ENCODE data around the gene FN3K. TPM values are rescaled to one million over a fixed set of nuclear protein-coding genes. Genes with fewer than 3 reads are reported as not detected.

The FN3K gene
- total RNA-seq, 2 experiments from 2014 or later: 1.0 to 1.8 TPM

DNA sequence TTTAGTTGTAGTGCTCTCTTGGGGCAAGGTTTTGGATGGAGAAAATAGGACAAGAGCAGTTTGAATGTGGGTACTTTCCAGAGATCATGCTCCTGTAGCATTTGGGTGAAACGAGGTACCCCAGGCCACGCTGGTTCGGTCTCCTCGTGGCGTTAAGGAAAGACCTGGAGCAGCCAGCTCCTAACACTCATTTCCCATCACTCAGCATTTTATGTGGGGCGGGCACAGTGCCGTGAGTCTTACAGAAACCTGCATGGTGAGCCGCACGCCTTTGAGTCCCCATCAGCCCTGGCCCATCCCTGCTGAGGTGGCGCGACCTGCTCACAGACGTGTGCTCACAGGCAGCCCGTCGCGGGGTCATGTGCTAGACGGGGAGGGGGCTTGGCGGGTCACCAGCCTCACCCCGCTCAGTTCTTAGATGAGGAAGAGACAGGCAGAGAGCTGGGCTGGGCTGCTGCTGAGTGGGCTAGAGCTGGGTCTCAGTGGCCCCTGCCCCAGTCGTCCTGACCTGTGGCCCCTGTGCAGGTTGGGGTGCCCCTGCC, 53.7 kb downstream of the FN3K start:
- POLR2A ChIA-PET: no interaction called here

DNA sequence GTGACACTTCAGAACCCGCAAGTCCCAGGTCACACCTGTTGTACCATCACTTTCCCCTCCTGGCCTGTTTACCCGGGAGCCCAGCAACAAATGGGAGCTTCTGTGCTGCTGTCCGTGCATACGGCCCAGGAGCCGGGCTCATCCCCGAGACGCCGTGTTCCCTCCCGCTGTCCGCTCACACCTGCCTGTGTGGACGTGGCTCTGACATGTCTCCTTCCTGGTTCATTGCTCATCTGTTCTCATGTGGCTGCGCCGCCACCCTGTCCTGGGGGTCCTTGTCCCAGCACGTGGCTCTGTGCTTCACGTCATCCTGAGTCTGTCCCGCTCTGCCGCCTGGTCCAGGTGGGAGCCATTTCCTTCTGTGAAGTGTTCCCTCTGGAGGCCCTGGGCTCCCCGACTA, 54.4 kb downstream of the FN3K start:
- CTCF ChIA-PET: no interaction called here

More for the DNA sequence above, 53.7 kb downstream of the FN3K start:
- CTCF ChIA-PET: no interaction called here

DNA sequence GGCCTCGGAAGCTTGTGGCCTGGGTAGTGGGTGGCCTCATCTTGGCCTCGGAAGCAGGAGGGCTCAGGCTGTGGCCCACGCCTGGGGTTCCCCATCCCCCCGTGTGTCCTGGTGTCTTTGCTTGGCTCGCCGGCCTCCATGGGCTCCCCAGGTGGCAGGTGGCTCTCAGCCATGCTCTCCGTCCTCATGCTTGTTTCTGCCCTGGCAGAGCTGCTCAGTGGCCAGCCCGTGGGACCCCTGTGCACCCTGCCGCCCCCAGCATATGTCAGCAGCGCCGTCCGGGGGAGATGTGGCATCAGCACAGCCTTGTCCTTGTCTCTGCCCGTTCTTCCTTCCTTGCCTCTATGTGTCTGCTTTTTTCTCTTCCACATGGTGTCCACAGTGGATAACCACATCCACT, 55.0 kb downstream of the FN3K start:
- CTCF ChIA-PET: no interaction called here

More for the DNA sequence above, 54.4 kb downstream of the FN3K start:
- POLR2A ChIA-PET: no interaction called here

DNA sequence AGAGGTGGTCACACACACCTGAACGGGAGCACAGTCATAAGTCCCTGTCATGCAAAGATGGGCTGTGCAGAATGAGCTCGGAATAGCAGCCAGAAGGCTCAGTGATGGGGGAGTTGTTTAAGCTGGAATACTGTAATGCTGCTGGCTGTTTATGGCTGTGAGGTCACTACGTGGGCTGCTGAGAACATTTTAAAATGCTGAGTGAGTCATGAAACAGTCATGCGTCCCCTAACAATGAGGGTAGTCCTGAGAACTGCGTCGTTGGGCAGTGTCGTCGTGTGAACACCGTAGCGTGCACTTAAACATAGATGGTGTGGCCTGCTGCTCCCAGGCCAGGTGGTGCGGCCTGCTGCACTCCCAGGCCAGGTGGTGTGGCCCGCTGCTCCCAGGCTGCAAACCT, 56.1 kb downstream of the FN3K start:
- POLR2A ChIA-PET: no interaction called here
- CTCF ChIA-PET: interaction anchor here (1.0 kb wide), 1 partner anchor 10 kb away, joined by 3 read pairs; no protein-coding TSS in a partner anchor

More for the DNA sequence above, 55.0 kb downstream of the FN3K start:
- POLR2A ChIA-PET: no interaction called here

DNA sequence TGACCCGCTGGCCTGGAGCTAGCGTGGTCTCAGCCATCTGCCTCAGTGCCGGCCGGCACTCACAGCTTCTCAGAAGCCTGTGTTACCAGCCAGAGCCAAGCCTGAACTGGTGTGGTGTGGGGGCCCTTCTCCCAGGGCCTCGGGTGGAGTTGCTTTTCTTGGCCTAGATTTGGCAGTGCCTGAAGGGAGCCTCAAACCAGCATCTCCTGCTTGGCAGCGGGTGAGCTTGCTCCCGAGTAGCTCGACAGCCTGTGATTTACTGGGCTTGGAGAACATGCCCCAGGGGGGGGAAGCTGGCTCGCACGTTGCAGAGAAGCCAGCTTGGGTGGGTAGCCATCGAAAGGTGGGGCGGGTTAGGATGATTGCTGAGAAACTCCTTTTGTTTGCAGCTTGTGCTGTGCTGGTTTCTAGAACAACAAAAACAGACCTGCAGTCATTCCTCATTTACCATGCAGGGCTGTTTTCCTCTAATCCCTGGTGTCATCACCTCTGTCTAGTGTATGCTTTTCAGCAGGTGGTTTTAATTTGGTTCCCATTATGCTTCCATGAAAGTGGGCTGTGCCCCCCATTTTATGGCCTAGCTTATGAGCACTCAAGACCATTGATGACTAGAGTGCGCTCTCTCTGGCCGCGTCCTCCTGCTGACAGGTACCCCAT, 58.7 kb downstream of the FN3K start:
- CTCF ChIA-PET: interaction anchor here (0.7 to 1.0 kb wide), 2 partner anchors 12 to 124 kb away, joined by 3 read pairs; no protein-coding TSS in a partner anchor
- POLR2A ChIA-PET: no interaction called here

DNA sequence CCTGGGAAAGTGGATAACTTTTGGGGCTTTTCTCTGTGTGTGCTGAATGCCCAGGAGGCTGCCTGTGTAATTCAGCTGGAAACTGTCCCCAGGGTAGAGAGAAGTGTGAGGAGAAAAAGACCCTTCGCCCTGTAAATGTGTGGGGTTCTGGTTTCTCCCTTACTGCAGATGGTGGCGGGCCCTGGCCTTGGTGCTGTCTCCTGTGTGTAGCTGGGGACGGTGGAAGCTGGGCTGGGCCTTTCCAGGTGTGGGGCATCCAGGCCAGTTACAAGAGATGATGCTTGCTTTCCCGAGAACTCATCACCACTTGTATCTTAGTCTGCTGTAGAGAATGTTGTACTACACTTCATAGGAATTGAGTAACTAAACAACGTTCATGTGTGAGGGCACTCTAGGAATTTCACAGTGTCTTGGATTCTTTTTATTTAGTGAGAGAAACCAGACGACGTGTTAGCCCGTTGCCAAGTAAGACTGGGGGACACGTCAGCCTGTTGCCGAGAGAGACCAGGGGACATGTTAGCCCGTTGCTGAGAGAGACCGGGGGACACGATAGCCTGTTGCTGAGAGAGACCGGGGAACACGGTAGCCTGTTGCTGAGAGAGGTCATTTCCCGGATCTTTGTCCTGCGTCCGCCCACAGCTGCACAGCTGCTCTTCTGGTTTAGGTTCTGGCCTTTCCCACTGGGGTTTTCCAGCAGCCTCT, 59.5 kb downstream of the FN3K start:
- ChIA-PET POLR2A (no interaction called here), CTCF (interaction anchor here (0.7 to 1.0 kb wide), 2 partner anchors 13 to 123 kb away, joined by 3 read pairs; no protein-coding TSS in a partner anchor)

DNA sequence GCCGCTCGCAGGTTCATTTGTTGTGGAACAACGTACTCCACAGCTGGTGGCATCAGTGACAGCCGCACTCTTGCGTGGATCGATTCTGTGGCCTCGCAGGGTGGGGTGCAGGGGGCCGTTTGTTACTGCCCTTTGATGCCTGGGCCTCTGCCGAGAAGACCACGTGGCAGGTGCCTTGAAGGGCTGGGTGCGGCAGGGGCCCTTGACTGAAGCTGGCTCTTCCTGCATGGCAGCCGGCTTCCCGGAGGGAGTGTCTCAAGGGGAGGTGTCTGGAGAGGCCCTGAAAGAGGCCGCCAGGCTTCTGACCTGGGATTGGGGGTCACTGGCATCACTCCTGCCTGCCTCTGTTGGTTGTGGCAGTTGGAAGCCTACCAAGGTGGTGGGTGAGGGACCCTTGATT, 60.2 kb downstream of the FN3K start:
- CTCF ChIA-PET: interaction anchor here (1.0 kb wide), 1 partner anchor 14 kb away, joined by 3 read pairs; no protein-coding TSS in a partner anchor
- POLR2A ChIA-PET: no interaction called here

DNA sequence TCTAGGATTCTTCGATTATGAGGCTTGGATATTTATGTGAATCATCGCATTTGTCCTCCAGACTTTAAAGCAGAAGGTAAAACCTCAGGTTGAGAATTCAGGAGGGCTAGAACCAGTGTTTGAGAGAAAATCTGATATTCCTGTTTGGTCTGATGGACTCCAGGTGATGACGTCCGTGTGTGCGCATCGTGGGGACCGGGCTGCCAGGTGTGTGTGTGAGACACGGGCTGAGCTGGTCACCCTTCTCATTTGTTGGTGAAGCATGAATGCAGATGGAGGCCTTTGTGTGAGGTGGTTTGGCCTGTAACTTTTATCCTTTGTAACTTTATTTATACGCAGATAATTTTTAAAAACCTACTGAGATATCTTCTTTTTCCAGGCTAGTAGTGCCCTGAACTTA, 61.6 kb downstream of the FN3K start:
- CTCF ChIA-PET: no interaction called here
- POLR2A ChIA-PET: no interaction called here

DNA sequence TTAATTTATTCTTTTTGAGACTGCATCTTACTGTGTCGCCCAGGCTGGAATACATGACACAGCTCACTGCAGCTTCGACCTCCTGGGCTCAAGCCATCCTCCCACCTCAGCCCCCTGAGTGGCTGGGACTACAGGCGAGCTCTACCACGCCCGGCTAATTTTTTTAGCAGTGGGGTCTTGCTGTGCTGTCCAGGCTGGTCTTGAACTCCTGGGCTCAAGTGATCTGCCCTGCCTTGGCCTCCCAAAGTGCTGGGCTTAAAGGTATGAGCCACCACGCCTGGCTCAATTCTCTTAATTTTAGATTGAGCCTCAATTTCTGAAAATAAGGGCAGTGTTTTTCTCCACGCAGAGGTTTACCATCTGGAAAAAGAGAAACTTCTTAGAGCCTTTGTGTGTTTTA, 63.3 kb downstream of the FN3K start:
- ChIA-PET CTCF (no interaction called here), POLR2A (no interaction called here)

DNA sequence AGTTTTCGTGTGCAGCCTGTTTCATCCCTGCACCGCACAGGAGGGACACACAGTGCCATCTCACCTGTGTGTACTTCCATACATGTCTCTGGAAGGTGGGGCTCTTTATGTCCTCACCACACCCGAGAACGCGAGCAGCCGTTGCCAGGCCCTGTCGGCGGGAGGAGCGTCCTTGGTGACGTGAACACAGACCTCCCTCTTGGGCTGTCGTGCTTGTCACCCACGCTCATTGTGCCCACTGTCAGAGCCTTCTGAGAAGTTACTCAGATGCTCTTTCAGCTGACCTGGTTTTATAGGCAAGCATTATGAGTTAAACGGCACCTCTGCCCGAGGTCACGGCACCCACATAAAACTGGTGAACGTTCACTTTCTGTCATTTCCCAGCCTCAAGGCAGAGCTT, 64.2 kb downstream of the FN3K start:
- ChIA-PET CTCF (no interaction called here), POLR2A (no interaction called here)

Other genes with a start within 250 kb of the FN3K start
- gene FOXK2, start 215.9 kb upstream of the FN3K start, total RNA-seq: 10 to 100 TPM; 73.1 to 74.9 TPM
- 10 to 100 TPM; 57.0 to 57.9 TPM for gene WDR45B, start 87.2 kb upstream of the FN3K start, total RNA-seq
- 1 to 10 TPM; 1.7 to 2.4 TPM for gene RAB40B, start 36.9 kb upstream of the FN3K start, total RNA-seq
- 10 to 100 TPM; 39.1 to 41.4 TPM for gene FN3KRP, start 18.9 kb upstream of the FN3K start, total RNA-seq
- 10 to 100 TPM; 82.7 to 84.2 TPM for gene TBCD, start 16.4 kb downstream of the FN3K start, total RNA-seq
- gene ZNF750, start 104.4 kb downstream of the FN3K start, total RNA-seq: not detected